HCT116 (cell line): ENCODE measurements around the gene CSTPP1. TPM values are rescaled to one million over a fixed set of nuclear protein-coding genes. Genes with fewer than 3 reads are reported as not detected.

Experiments used
- ATAC-seq: fragments of 200-7000 bp; cut with Tn5 transposase; 2 replicates; pipeline ENCODE4 v1.9.1; 2020; ENCODE audit warnings: mild to moderate bottlenecking, moderate library complexity
- BruUV-seq: library from RNA; stranded (reverse); fragments of 400-500 nt; replicated peaks from 2 replicates; lab custom pipeline; 2021; lab: Mats Ljungman, UMichigan
- CTCF ChIA-PET: fragments of 300-600 bp; sonication (Branson Sonifier 250); formaldehyde crosslinking; loops from one replicate; lab custom pipeline; 2021; ENCODE audit warnings: antibody characterized with exemption; lab: Charles Lee
- POLR2A ChIA-PET: fragments of 300-600, 350-600 bp; sonication (Branson Sonifier 250); formaldehyde crosslinking; loops from one replicate; lab custom pipeline; 2021; ENCODE audit warnings: antibody characterized with exemption; lab: Charles Lee
- RAD21 ChIA-PET, 2 experiments: fragments of 300-600 bp; sonication (Branson Sonifier 250); formaldehyde crosslinking; loops; one replicate each; lab custom pipeline; 2023; ENCODE audit warnings: low total read pairs in 2 of 2; ENCODE audit not compliant: uncharacterized antibody in 2 of 2, unreplicated experiment in 2 of 2, low non-redundant PET in 1 of 2; lab: Charles Lee
- DNase-seq: peaks from one replicate; pipeline ENCODE4 v3.0.0-alpha.2; 2010; ENCODE audit warnings: low read depth, low spot score
- H2AFZ ChIP-seq: fragments of 200-600 bp; shearing (Covaris generic), sonication (generic); 2 replicates; pipeline ENCODE4 v1.6.1; 2017; ENCODE audit warnings: low read depth, mixed run types, mixed read lengths, antibody characterized with exemption, low read length; ENCODE audit not compliant: poor library complexity, severe bottlenecking
- H3K27ac ChIP-seq: 2 replicates; pipeline ENCODE4 v1.5.1; 2012; ENCODE audit warnings: low read depth, low read length
- H3K27me3 ChIP-seq: fragments of 200-600 bp; sonication (generic); 2 replicates; pipeline ENCODE4 v1.6.1; 2016; ENCODE audit warnings: mixed run types, low read length, mixed read lengths; ENCODE audit not compliant: insufficient read depth
- H3K36me3 ChIP-seq, 2 experiments: fragments of 200-500 bp in 1 of 2; fragments of 200-600 bp in 1 of 2; sonication (Bioruptor generic) in 1 of 2; sonication (generic) in 1 of 2; 2 replicates each; pipeline versions ENCODE4 v1.5.1 to v1.6.1; 2014 to 2016; ENCODE audit warnings: low read length in 2 of 2, inconsistent platforms in 1 of 2, mixed read lengths in 1 of 2, mixed run types in 1 of 2; ENCODE audit not compliant: insufficient read depth in 2 of 2, control insufficient read depth in 1 of 2
- H3K4me1 ChIP-seq, 2 experiments: fragments of 200-600 bp in 1 of 2; sonication (generic) in 1 of 2; 2 replicates each; pipeline versions ENCODE4 v1.5.1 to v1.6.1; 2012 to 2017; ENCODE audit warnings: low read length in 2 of 2, inconsistent platforms in 1 of 2, mild to moderate bottlenecking in 1 of 2, mixed read lengths in 1 of 2, mixed run types in 1 of 2, moderate library complexity in 1 of 2; ENCODE audit not compliant: insufficient read depth in 2 of 2, control insufficient read depth in 1 of 2
- H3K4me2 ChIP-seq: fragments of 200-600 bp; sonication (generic); 2 replicates; pipeline ENCODE4 v1.6.1; 2017; ENCODE audit warnings: mixed run types, low read length, mixed read lengths
- H3K4me3 ChIP-seq, 2 experiments: fragments of 200-600 bp in 1 of 2; sonication (generic) in 1 of 2; replicated peaks in 1 of 2; 2 replicates each; pipeline ENCODE4 v1.5.1; 2011 to 2016; ENCODE audit warnings: low read length in 2 of 2, control low read depth in 1 of 2, low read depth in 1 of 2, mild to moderate bottlenecking in 1 of 2, mixed read lengths in 1 of 2, mixed run types in 1 of 2
- H3K79me2 ChIP-seq: fragments of 200-600 bp; sonication (generic); 2 replicates; pipeline ENCODE4 v1.6.1; 2017; ENCODE audit warnings: mild to moderate bottlenecking, mixed run types, low read length, moderate library complexity, mixed read lengths; ENCODE audit not compliant: insufficient read depth
- H3K9ac ChIP-seq: fragments of 200-600 bp; sonication (generic); 2 replicates; pipeline ENCODE4 v1.6.1; 2016; ENCODE audit warnings: low read length, mixed read lengths
- H3K9me2 ChIP-seq: fragments of 200-600 bp; sonication (generic), shearing (Covaris generic); 2 replicates; pipeline ENCODE4 v1.6.1; 2017; ENCODE audit warnings: mixed run types, mild to moderate bottlenecking, moderate library complexity; ENCODE audit not compliant: insufficient read depth
- H3K9me3 ChIP-seq, 2 experiments: fragments of 200-500 bp in 1 of 2; fragments of 200-600 bp in 1 of 2; sonication (Bioruptor generic) in 1 of 2; sonication (generic) in 1 of 2; 2 replicates each; pipeline ENCODE4 v1.6.1; 2014 to 2017; ENCODE audit warnings: low read length in 2 of 2, mixed read lengths in 2 of 2, inconsistent platforms in 1 of 2, low read depth in 1 of 2, mild to moderate bottlenecking in 1 of 2, mixed run types in 1 of 2, moderate library complexity in 1 of 2; ENCODE audit not compliant: control insufficient read depth in 1 of 2, insufficient read depth in 1 of 2
- H4K20me1 ChIP-seq: fragments of 200-600 bp; sonication (generic), shearing (Covaris generic); 2 replicates; pipeline ENCODE4 v1.6.1; 2017; ENCODE audit warnings: mixed run types, mild to moderate bottlenecking, moderate library complexity; ENCODE audit not compliant: insufficient read depth
- CBX3 ChIP-seq: IDR thresholded peaks from 2 replicates; pipeline ENCODE4 v1.6.1; 2012; ENCODE audit warnings: low read depth
- CEBPB ChIP-seq: IDR thresholded peaks from 2 replicates; pipeline ENCODE4 v1.6.1; 2012; ENCODE audit warnings: low read depth
- EGR1 ChIP-seq: IDR thresholded peaks from 2 replicates; pipeline ENCODE4 v1.6.1; 2012; ENCODE audit warnings: low read depth
- ELF1 ChIP-seq: IDR thresholded peaks from 2 replicates; pipeline ENCODE4 v1.6.1; 2012; ENCODE audit warnings: low read depth, borderline replicate concordance
- EZH2phosphoT487 ChIP-seq: fragments of 200-600 bp; IDR thresholded peaks from 2 replicates; pipeline ENCODE4 v1.6.1; 2018; ENCODE audit warnings: antibody characterized with exemption, borderline replicate concordance
- FOSL1 ChIP-seq: IDR thresholded peaks from 2 replicates; pipeline ENCODE4 v1.6.1; 2012; ENCODE audit warnings: low read depth
- JUND ChIP-seq: IDR thresholded peaks from 2 replicates; pipeline ENCODE4 v1.6.1; 2012
- RAD21 ChIP-seq: IDR thresholded peaks from 2 replicates; pipeline ENCODE4 v1.6.1; 2012; ENCODE audit warnings: low read depth, mild to moderate bottlenecking
- SIN3A ChIP-seq: IDR thresholded peaks from 2 replicates; pipeline ENCODE4 v1.6.1; 2012; ENCODE audit warnings: low read depth
- YY1 ChIP-seq: IDR thresholded peaks from 2 replicates; pipeline ENCODE4 v1.6.1; 2011; ENCODE audit warnings: low read length, low read depth, moderate library complexity, mild to moderate bottlenecking; ENCODE audit not compliant: insufficient replicate concordance; ENCODE audit errors: extremely low read depth
- ZNF274 ChIP-seq: fragments of 200-500 bp; sonication (Bioruptor generic); IDR thresholded peaks from 2 replicates; pipeline ENCODE4 v1.6.1; 2014; ENCODE audit warnings: mild to moderate bottlenecking, low read depth, low read length, inconsistent platforms
- intact Hi-C: fragments of 100-400 bp; cut with micrococcal nuclease; formaldehyde crosslinking; loops from 2 replicates; pipeline ENCODE4 v1.10.0; 2022
- total RNA-seq: library from RNA; stranded (reverse); gene quantifications from one replicate; pipeline ENCODE4 v1.2.1, GENCODE V29; 2021; ENCODE audit not compliant: unreplicated experiment
- TF ChIP-seq, protein P1 (sequence below): IDR thresholded peaks from 2 replicates; pipeline ENCODE4 v1.6.1; 2012
- TF ChIP-seq, protein P2 (sequence below), 3 experiments: fragments of 200-600 bp in 1 of 3; sonication (generic) in 1 of 3; IDR thresholded peaks in 2 of 3; conservative IDR thresholded peaks in 1 of 3; 2 replicates each; pipeline ENCODE4 v1.5.1; 2012 to 2017; ENCODE audit warnings: low read depth in 2 of 3, low read length in 2 of 3, antibody characterized with exemption in 1 of 3, borderline replicate concordance in 1 of 3, control low read depth in 1 of 3, mild to moderate bottlenecking in 1 of 3, mixed read lengths in 1 of 3, mixed run types in 1 of 3, moderate library complexity in 1 of 3; ENCODE audit not compliant: insufficient read depth in 1 of 3
- TF ChIP-seq, protein P3 (sequence below): IDR thresholded peaks from 2 replicates; pipeline ENCODE4 v1.6.1; 2012; ENCODE audit warnings: low read depth

Gene CSTPP1
- total RNA-seq, 1 experiment from 2014 or later, result 24.7 TPM

DNA sequence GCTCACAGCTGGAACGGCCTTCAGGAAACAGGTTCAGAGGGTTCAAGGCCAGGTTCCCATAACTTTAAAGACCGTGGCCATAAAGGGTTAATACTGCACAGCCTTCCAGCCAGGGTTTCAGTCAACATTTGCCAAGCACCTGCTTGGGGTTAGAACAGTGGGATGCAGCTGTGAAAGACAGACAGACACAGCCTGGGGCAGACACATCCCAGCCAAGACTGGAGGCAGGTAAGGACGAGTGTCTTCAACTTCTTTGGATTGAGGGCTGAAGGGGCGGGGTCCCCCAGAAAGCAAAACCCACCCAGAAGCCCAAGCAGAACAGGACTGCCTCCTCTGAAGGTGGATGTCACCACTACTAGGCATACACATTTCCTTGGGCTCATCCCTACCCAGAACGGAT, 225.9 kb downstream of the CSTPP1 start:
- CTCF ChIA-PET, result interaction anchor here (0.7 to 1.9 kb wide), 2 partner anchors 9 to 193 kb away, joined by 3 to 8 read pairs; no protein-coding TSS in a partner anchor
- Histone ChIP-seq H3K4me3 (no peak overlapping the region), H4K20me1 (no peaks in the 10 kb centered on the region), H3K9ac (no peak overlapping the region), H3K27ac (no peak overlapping the region), H3K79me2 (no peaks in the 10 kb centered on the region), H3K36me3 (peaks cover 18 to 22% of the 10 kb centered on the region in 2 experiments), H3K9me2 (no peaks in the 10 kb centered on the region), H3K4me1 (no peaks in the 10 kb centered on the region), H3K4me2 (no peak overlapping the region), H3K27me3 (no peaks in the 10 kb centered on the region), H3K9me3 (no peaks in the 10 kb centered on the region), H2AFZ (no peak overlapping the region)
- no TSS peak for BruUV-seq
- no peak for ATAC-seq
- POLR2A ChIA-PET, result no interaction called here
- intact Hi-C loops, result no loop called here
- RAD21 ChIA-PET, result no interaction called here
- no peak for DNase-seq
- TF ChIP-seq EZH2phosphoT487 (no peak), ZNF274 (no peak), SIN3A (no peak), ELF1 (no peak), CEBPB (no peak), CBX3 (no peak), JUND (no peak), FOSL1 (no peak), EGR1 (no peak), YY1 (no peak), RAD21 (no peak)
- TF ChIP-seq, protein P1, sequence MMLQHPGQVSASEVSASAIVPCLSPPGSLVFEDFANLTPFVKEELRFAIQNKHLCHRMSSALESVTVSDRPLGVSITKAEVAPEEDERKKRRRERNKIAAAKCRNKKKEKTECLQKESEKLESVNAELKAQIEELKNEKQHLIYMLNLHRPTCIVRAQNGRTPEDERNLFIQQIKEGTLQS, result no peak
- TF ChIP-seq, protein P2, sequence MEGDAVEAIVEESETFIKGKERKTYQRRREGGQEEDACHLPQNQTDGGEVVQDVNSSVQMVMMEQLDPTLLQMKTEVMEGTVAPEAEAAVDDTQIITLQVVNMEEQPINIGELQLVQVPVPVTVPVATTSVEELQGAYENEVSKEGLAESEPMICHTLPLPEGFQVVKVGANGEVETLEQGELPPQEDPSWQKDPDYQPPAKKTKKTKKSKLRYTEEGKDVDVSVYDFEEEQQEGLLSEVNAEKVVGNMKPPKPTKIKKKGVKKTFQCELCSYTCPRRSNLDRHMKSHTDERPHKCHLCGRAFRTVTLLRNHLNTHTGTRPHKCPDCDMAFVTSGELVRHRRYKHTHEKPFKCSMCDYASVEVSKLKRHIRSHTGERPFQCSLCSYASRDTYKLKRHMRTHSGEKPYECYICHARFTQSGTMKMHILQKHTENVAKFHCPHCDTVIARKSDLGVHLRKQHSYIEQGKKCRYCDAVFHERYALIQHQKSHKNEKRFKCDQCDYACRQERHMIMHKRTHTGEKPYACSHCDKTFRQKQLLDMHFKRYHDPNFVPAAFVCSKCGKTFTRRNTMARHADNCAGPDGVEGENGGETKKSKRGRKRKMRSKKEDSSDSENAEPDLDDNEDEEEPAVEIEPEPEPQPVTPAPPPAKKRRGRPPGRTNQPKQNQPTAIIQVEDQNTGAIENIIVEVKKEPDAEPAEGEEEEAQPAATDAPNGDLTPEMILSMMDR (IDR thresholded peaks at IDR 0.05 in 2 of 3, conservative IDR thresholded peaks at IDR 0.05 in 1 of 3; ENCODE audit: borderline replicate concordance in 1 of 3, insufficient read depth in 1 of 3, low read depth in 2 of 3, low read length in 2 of 3), result no peak
- TF ChIP-seq, protein P3, sequence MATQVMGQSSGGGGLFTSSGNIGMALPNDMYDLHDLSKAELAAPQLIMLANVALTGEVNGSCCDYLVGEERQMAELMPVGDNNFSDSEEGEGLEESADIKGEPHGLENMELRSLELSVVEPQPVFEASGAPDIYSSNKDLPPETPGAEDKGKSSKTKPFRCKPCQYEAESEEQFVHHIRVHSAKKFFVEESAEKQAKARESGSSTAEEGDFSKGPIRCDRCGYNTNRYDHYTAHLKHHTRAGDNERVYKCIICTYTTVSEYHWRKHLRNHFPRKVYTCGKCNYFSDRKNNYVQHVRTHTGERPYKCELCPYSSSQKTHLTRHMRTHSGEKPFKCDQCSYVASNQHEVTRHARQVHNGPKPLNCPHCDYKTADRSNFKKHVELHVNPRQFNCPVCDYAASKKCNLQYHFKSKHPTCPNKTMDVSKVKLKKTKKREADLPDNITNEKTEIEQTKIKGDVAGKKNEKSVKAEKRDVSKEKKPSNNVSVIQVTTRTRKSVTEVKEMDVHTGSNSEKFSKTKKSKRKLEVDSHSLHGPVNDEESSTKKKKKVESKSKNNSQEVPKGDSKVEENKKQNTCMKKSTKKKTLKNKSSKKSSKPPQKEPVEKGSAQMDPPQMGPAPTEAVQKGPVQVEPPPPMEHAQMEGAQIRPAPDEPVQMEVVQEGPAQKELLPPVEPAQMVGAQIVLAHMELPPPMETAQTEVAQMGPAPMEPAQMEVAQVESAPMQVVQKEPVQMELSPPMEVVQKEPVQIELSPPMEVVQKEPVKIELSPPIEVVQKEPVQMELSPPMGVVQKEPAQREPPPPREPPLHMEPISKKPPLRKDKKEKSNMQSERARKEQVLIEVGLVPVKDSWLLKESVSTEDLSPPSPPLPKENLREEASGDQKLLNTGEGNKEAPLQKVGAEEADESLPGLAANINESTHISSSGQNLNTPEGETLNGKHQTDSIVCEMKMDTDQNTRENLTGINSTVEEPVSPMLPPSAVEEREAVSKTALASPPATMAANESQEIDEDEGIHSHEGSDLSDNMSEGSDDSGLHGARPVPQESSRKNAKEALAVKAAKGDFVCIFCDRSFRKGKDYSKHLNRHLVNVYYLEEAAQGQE, result no peak
